GM23338 (cell line): ENCODE data around the gene TMEM52. TPM values are rescaled to one million over a fixed set of nuclear protein-coding genes. Genes with fewer than 3 reads are reported as not detected.

Source experiments
- ATAC-seq: fragments of 200-7000 bp; cut with Tn5 transposase; 3 replicates; pipeline ENCODE4 v1.9.1; 2020
- DNase-seq: peaks from one replicate; pipeline ENCODE4 v3.0.0-alpha.2; 2015; ENCODE audit warnings: low spot score
- H2AFZ ChIP-seq: fragments of 200-600 bp; sonication (generic); 2 replicates; pipeline ENCODE4 v1.8.0; 2016; ENCODE audit warnings: antibody characterized with exemption, mild to moderate bottlenecking, moderate library complexity
- H3F3A ChIP-seq: fragments of 200-600 bp; sonication (generic); replicated peaks from 2 replicates; pipeline ENCODE4 v1.8.0; 2017; ENCODE audit warnings: antibody characterized with exemption, mixed run types, low read depth
- H3K27ac ChIP-seq: fragments of 200-600 bp; sonication (generic); 2 replicates; pipeline ENCODE4 v1.6.1; 2016; ENCODE audit warnings: low read depth
- H3K27me3 ChIP-seq: fragments of 200-600 bp; sonication (generic); 2 replicates; pipeline ENCODE4 v1.8.0; 2016; ENCODE audit warnings: mild to moderate bottlenecking, mixed run types, moderate library complexity; ENCODE audit not compliant: insufficient read depth
- H3K36me3 ChIP-seq: fragments of 200-600 bp; sonication (generic); 2 replicates; pipeline ENCODE4 v1.8.0; 2016; ENCODE audit warnings: mild to moderate bottlenecking; ENCODE audit not compliant: insufficient read depth
- H3K4me1 ChIP-seq: fragments of 200-600 bp; sonication (generic); 2 replicates; pipeline ENCODE4 v1.8.0; 2016; ENCODE audit warnings: mild to moderate bottlenecking, moderate library complexity; ENCODE audit not compliant: insufficient read depth
- H3K4me2 ChIP-seq: fragments of 200-600 bp; sonication (generic); 2 replicates; pipeline ENCODE4 v1.7.1; 2017; ENCODE audit warnings: mixed run types
- H3K4me3 ChIP-seq: fragments of 200-600 bp; sonication (generic); 2 replicates; pipeline ENCODE4 v1.6.1; 2016; ENCODE audit warnings: mixed run types
- H3K79me2 ChIP-seq: fragments of 200-600 bp; sonication (generic); replicated peaks from 2 replicates; pipeline ENCODE4 v1.8.0; 2017; ENCODE audit warnings: mild to moderate bottlenecking; ENCODE audit not compliant: insufficient read depth
- H3K9me2 ChIP-seq: fragments of 200-600 bp; sonication (generic); 2 replicates; pipeline ENCODE4 v1.8.0; 2017; ENCODE audit not compliant: insufficient read depth
- H4K20me1 ChIP-seq: fragments of 200-600 bp; sonication (generic); replicated peaks from 2 replicates; pipeline ENCODE4 v1.8.0; 2017; ENCODE audit warnings: mild to moderate bottlenecking; ENCODE audit not compliant: insufficient read depth
- H3K27ac Mint-ChIP-seq: 2 replicates; pipeline ENCODE4 v1.8.0; 2020; ENCODE audit warnings: inconsistent platforms, mild to moderate bottlenecking, moderate library complexity, mixed read lengths
- H3K27me3 Mint-ChIP-seq: 3 replicates; pipeline ENCODE4 v1.8.0; 2022; ENCODE audit warnings: low read depth, mild to moderate bottlenecking, moderate library complexity, mixed read lengths, inconsistent platforms; ENCODE audit not compliant: insufficient read depth, poor library complexity
- H3K36me3 Mint-ChIP-seq: 3 replicates; pipeline ENCODE4 v1.8.0; 2021; ENCODE audit warnings: low read depth, mild to moderate bottlenecking, inconsistent platforms, moderate library complexity, mixed read lengths
- H3K4me1 Mint-ChIP-seq: 3 replicates; pipeline ENCODE4 v1.8.0; 2020; ENCODE audit warnings: mild to moderate bottlenecking, inconsistent platforms, mixed read lengths
- H3K4me3 Mint-ChIP-seq: 3 replicates; pipeline ENCODE4 v1.8.0; 2021; ENCODE audit warnings: moderate library complexity, mild to moderate bottlenecking, inconsistent platforms, mixed read lengths
- H3K9me3 Mint-ChIP-seq: 3 replicates; pipeline ENCODE4 v1.8.0; 2020; ENCODE audit warnings: moderate library complexity, mild to moderate bottlenecking, inconsistent platforms, mixed read lengths
- CREB1 ChIP-seq: fragments of 250-450 bp; sonication (Bioruptor Pico); IDR thresholded peaks from 2 replicates; pipeline ENCODE4 v1.5.0; 2020; ENCODE audit warnings: low read depth, mild to moderate bottlenecking, moderate library complexity
- EZH2 ChIP-seq: fragments of 200-600 bp; sonication (generic); IDR thresholded peaks from one replicate; pipeline ENCODE4 v1.8.0; 2017; ENCODE audit warnings: antibody characterized with exemption, mild to moderate bottlenecking, low read depth; ENCODE audit not compliant: unreplicated experiment
- EZH2phosphoT487 ChIP-seq: fragments of 200-600 bp; sonication (generic); IDR thresholded peaks from one replicate; pipeline ENCODE4 v1.8.1; 2018; ENCODE audit warnings: antibody characterized with exemption; ENCODE audit not compliant: unreplicated experiment
- NANOG ChIP-seq: IDR thresholded peaks from 2 replicates; pipeline ENCODE4 v1.6.1; 2016; ENCODE audit warnings: antibody characterized with exemption, borderline replicate concordance
- POLR2AphosphoS5 ChIP-seq: IDR thresholded peaks from 2 replicates; pipeline ENCODE4 v1.6.1; 2016; ENCODE audit warnings: antibody characterized with exemption, low read depth
- STAT1 ChIP-seq: IDR thresholded peaks from one replicate; pipeline ENCODE4 v1.6.1; 2016; ENCODE audit warnings: antibody characterized with exemption; ENCODE audit not compliant: unreplicated experiment
- ZNF114 ChIP-seq: fragments of 250-450 bp; sonication (Bioruptor Pico); IDR thresholded peaks from 2 replicates; pipeline ENCODE4 v1.5.0; 2020; ENCODE audit warnings: mild to moderate bottlenecking, moderate library complexity
- ZNF331 ChIP-seq: fragments of 250-450 bp; sonication (Bioruptor Pico); IDR thresholded peaks from 2 replicates; pipeline ENCODE4 v1.5.0; 2020; ENCODE audit warnings: low read depth, mild to moderate bottlenecking, moderate library complexity
- polyA plus RNA-seq: library from polyadenylated mRNA; unstranded; fragments of >200 nt; fragmentation: Nextera tagmentation; extraction: Ambion mirVana; gene quantifications from 2 replicates; pipeline ENCODE4 v1.2.1, GENCODE V29; 2016
- total RNA-seq: library from RNA; depleted of rRNA; stranded (reverse); fragments of >200 nt; shearing (Covaris generic); gene quantifications from 2 replicates; pipeline ENCODE4 v1.2.3, GENCODE V29; 2014
- TF ChIP-seq, protein P1 (sequence below): IDR thresholded peaks from 2 replicates; pipeline ENCODE4 v1.6.1; 2016; ENCODE audit warnings: antibody characterized with exemption
- TF ChIP-seq, protein P2 (sequence below), 2 experiments: fragments of 200-600 bp in 1 of 2; sonication (generic) in 1 of 2; conservative IDR thresholded peaks; 2 replicates each; pipeline versions ENCODE4 v1.5.1 to v1.6.1; 2016 to 2017; ENCODE audit warnings: antibody characterized with exemption in 2 of 2, low read depth in 2 of 2, mild to moderate bottlenecking in 2 of 2, moderate library complexity in 1 of 2
- TF ChIP-seq, protein P3 (sequence below): IDR thresholded peaks from one replicate; pipeline ENCODE4 v1.6.1; 2018; ENCODE audit warnings: antibody characterized with exemption; ENCODE audit not compliant: unreplicated experiment
- TF ChIP-seq, protein P4 (sequence below): fragments of 250-450 bp; sonication (Bioruptor Pico); IDR thresholded peaks from 2 replicates; pipeline ENCODE4 v1.5.0; 2020; ENCODE audit warnings: mild to moderate bottlenecking, moderate library complexity

The TMEM52 gene
- total and polyA plus RNA-seq, 2 experiments from 2014 or later, result 19.5 to 25.0 TPM

DNA sequence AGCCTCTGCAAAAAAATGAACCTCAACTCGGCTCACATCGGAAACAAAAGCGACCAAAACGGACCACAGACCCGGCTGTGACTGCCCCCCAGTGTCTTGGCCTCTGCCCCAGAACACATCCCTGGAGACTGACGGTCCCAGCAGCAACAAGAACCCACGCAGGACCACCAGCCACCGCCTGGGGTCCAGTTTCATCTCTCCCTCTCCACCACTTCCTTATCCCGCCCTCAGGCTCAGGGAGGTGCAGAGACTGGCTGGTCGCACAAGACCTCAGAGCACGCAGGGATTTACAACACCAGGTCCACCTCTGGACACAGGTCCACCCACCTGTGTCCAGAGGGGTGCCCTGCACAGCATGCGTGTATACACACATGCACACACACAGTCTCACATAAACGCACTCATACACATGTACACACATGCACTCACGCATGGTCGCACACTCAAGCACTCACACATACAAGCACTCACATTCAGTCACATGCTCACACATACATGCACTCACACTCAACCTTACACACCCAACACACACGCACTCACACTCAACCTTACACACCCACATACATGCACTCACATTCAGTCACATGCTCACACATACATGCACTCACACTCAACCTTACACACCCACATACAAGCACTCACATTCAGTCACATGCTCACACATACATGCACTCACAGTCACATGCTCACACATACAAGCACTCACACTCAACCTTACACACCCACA lies 18.6 kb upstream of the TMEM52 start:
- H3K79me2 ChIP-seq, result no peaks in the 10 kb centered on the region
- H3K4me3 Mint-ChIP-seq, result no peak overlapping the region
- H3K27me3 Mint-ChIP-seq, result peaks cover 10% of the 10 kb centered on the region
- TF ChIP-seq POLR2AphosphoS5, result no peak
- TF ChIP-seq, protein P1, sequence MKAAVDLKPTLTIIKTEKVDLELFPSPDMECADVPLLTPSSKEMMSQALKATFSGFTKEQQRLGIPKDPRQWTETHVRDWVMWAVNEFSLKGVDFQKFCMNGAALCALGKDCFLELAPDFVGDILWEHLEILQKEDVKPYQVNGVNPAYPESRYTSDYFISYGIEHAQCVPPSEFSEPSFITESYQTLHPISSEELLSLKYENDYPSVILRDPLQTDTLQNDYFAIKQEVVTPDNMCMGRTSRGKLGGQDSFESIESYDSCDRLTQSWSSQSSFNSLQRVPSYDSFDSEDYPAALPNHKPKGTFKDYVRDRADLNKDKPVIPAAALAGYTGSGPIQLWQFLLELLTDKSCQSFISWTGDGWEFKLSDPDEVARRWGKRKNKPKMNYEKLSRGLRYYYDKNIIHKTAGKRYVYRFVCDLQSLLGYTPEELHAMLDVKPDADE, result no peak
- TF ChIP-seq, protein P2, sequence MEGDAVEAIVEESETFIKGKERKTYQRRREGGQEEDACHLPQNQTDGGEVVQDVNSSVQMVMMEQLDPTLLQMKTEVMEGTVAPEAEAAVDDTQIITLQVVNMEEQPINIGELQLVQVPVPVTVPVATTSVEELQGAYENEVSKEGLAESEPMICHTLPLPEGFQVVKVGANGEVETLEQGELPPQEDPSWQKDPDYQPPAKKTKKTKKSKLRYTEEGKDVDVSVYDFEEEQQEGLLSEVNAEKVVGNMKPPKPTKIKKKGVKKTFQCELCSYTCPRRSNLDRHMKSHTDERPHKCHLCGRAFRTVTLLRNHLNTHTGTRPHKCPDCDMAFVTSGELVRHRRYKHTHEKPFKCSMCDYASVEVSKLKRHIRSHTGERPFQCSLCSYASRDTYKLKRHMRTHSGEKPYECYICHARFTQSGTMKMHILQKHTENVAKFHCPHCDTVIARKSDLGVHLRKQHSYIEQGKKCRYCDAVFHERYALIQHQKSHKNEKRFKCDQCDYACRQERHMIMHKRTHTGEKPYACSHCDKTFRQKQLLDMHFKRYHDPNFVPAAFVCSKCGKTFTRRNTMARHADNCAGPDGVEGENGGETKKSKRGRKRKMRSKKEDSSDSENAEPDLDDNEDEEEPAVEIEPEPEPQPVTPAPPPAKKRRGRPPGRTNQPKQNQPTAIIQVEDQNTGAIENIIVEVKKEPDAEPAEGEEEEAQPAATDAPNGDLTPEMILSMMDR (conservative IDR thresholded peaks at IDR 0.05; ENCODE audit: low read depth in 2 of 2), result no peak
- TF ChIP-seq, protein P3, sequence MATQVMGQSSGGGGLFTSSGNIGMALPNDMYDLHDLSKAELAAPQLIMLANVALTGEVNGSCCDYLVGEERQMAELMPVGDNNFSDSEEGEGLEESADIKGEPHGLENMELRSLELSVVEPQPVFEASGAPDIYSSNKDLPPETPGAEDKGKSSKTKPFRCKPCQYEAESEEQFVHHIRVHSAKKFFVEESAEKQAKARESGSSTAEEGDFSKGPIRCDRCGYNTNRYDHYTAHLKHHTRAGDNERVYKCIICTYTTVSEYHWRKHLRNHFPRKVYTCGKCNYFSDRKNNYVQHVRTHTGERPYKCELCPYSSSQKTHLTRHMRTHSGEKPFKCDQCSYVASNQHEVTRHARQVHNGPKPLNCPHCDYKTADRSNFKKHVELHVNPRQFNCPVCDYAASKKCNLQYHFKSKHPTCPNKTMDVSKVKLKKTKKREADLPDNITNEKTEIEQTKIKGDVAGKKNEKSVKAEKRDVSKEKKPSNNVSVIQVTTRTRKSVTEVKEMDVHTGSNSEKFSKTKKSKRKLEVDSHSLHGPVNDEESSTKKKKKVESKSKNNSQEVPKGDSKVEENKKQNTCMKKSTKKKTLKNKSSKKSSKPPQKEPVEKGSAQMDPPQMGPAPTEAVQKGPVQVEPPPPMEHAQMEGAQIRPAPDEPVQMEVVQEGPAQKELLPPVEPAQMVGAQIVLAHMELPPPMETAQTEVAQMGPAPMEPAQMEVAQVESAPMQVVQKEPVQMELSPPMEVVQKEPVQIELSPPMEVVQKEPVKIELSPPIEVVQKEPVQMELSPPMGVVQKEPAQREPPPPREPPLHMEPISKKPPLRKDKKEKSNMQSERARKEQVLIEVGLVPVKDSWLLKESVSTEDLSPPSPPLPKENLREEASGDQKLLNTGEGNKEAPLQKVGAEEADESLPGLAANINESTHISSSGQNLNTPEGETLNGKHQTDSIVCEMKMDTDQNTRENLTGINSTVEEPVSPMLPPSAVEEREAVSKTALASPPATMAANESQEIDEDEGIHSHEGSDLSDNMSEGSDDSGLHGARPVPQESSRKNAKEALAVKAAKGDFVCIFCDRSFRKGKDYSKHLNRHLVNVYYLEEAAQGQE, result no peak
- TF ChIP-seq EZH2, result no peak
- no peak for TF ChIP-seq ZNF114 (CRISPR knock-in tag)
- TF ChIP-seq NANOG, result no peak
- TF ChIP-seq CREB1 (CRISPR knock-in tag), result no peak
- TF ChIP-seq STAT1, result no peak
- TF ChIP-seq ZNF331, result no peak
- TF ChIP-seq, protein P4, sequence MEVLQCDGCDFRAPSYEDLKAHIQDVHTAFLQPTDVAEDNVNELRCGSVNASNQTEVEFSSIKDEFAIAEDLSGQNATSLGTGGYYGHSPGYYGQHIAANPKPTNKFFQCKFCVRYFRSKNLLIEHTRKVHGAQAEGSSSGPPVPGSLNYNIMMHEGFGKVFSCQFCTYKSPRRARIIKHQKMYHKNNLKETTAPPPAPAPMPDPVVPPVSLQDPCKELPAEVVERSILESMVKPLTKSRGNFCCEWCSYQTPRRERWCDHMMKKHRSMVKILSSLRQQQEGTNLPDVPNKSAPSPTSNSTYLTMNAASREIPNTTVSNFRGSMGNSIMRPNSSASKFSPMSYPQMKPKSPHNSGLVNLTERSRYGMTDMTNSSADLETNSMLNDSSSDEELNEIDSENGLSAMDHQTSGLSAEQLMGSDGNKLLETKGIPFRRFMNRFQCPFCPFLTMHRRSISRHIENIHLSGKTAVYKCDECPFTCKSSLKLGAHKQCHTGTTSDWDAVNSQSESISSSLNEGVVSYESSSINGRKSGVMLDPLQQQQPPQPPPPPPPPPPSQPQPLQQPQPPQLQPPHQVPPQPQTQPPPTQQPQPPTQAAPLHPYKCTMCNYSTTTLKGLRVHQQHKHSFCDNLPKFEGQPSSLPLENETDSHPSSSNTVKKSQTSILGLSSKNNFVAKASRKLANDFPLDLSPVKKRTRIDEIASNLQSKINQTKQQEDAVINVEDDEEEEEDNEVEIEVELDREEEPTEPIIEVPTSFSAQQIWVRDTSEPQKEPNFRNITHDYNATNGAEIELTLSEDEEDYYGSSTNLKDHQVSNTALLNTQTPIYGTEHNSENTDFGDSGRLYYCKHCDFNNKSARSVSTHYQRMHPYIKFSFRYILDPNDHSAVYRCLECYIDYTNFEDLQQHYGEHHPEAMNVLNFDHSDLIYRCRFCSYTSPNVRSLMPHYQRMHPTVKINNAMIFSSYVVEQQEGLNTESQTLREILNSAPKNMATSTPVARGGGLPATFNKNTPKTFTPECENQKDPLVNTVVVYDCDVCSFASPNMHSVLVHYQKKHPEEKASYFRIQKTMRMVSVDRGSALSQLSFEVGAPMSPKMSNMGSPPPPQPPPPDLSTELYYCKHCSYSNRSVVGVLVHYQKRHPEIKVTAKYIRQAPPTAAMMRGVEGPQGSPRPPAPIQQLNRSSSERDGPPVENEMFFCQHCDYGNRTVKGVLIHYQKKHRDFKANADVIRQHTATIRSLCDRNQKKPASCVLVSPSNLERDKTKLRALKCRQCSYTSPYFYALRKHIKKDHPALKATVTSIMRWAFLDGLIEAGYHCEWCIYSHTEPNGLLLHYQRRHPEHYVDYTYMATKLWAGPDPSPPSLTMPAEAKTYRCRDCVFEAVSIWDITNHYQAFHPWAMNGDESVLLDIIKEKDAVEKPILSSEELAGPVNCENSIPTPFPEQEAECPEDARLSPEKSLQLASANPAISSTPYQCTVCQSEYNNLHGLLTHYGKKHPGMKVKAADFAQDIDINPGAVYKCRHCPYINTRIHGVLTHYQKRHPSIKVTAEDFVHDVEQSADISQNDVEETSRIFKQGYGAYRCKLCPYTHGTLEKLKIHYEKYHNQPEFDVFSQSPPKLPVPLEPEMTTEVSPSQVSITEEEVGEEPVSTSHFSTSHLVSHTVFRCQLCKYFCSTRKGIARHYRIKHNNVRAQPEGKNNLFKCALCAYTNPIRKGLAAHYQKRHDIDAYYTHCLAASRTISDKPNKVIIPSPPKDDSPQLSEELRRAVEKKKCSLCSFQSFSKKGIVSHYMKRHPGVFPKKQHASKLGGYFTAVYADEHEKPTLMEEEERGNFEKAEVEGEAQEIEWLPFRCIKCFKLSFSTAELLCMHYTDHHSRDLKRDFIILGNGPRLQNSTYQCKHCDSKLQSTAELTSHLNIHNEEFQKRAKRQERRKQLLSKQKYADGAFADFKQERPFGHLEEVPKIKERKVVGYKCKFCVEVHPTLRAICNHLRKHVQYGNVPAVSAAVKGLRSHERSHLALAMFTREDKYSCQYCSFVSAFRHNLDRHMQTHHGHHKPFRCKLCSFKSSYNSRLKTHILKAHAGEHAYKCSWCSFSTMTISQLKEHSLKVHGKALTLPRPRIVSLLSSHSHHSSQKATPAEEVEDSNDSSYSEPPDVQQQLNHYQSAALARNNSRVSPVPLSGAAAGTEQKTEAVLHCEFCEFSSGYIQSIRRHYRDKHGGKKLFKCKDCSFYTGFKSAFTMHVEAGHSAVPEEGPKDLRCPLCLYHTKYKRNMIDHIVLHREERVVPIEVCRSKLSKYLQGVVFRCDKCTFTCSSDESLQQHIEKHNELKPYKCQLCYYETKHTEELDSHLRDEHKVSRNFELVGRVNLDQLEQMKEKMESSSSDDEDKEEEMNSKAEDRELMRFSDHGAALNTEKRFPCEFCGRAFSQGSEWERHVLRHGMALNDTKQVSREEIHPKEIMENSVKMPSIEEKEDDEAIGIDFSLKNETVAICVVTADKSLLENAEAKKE, result no peak
- TF ChIP-seq EZH2phosphoT487, result no peak
- H4K20me1 ChIP-seq, result no peaks in the 10 kb centered on the region
- ATAC-seq (no peak), DNase-seq (no peak)
- no peak overlapping the region for H3K27ac ChIP-seq
- H3K9me3 Mint-ChIP-seq, result peaks cover 9% of the 10 kb centered on the region; the same call in 2 of the 3 replicates
- no peak overlapping the region for H2AFZ ChIP-seq
- no peak overlapping the region for H3K27ac Mint-ChIP-seq
- 0 out of 2 replicates have a peak, but pooled peaks cover 7% of the 10 kb centered on the region for H3F3A ChIP-seq
- H3K4me1 Mint-ChIP-seq, result no peaks in the 10 kb centered on the region; the same call in 2 of the 3 replicates
- H3K27me3 ChIP-seq, result no peaks in the 10 kb centered on the region
- H3K4me2 ChIP-seq, result no peak overlapping the region
- H3K4me3 ChIP-seq, result no peak overlapping the region
- no peaks in the 10 kb centered on the region for H3K4me1 ChIP-seq
- 0 out of 2 replicates have a peak, but pooled peaks cover 3% of the 10 kb centered on the region for H3K9me2 ChIP-seq
- H3K36me3 Mint-ChIP-seq, result no peaks in the 10 kb centered on the region
- no peaks in the 10 kb centered on the region for H3K36me3 ChIP-seq
